Activated B cell treated with CpG ODN at 0.5 μM for 24 hours (primary cell): ENCODE results near the gene ZNF750. TPM values are rescaled to one million over a fixed set of nuclear protein-coding genes. Genes with fewer than 3 reads are reported as not detected.
A peak's percentile ranks its signal among the peaks of the same experiment; 100 is the strongest.

ENCODE experiments used
- ATAC-seq: fragments of 200-7000 bp; cut with Tn5 transposase; one replicate; pipeline ENCODE4 v1.10.0; 2021; ENCODE audit warnings: low read depth, mild to moderate bottlenecking, moderate library complexity
- CTCF ChIA-PET: fragments of 350-600 bp; sonication (Branson Sonifier 250); formaldehyde crosslinking; loops from one replicate; lab custom pipeline; 2021; ENCODE audit warnings: antibody characterized with exemption; lab: Charles Lee
- POLR2A ChIA-PET: fragments of 350-600 bp; sonication (Branson Sonifier 250); formaldehyde crosslinking; loops from one replicate; lab custom pipeline; 2021; ENCODE audit warnings: antibody characterized with exemption; lab: Charles Lee
- DNase-seq: peaks from one replicate; pipeline ENCODE4 v3.0.0; 2022
- H3K27ac Mint-ChIP-seq: one replicate; pipeline ENCODE4 v1.8.0; 2020; ENCODE audit warnings: mixed read lengths
- H3K27me3 Mint-ChIP-seq: one replicate; pipeline ENCODE4 v1.8.0; 2021; ENCODE audit warnings: mixed read lengths
- H3K36me3 Mint-ChIP-seq: one replicate; pipeline ENCODE4 v1.8.0; 2021; ENCODE audit warnings: low read depth, mixed read lengths
- H3K4me1 Mint-ChIP-seq: one replicate; pipeline ENCODE4 v1.8.0; 2021; ENCODE audit warnings: mixed read lengths
- H3K4me3 Mint-ChIP-seq: one replicate; pipeline ENCODE4 v1.8.0; 2020; ENCODE audit warnings: mild to moderate bottlenecking, mixed read lengths
- H3K9me3 Mint-ChIP-seq: one replicate; pipeline ENCODE4 v1.8.0; 2020; ENCODE audit warnings: mixed read lengths
- CTCF ChIP-seq: fragments of 200-600 bp; IDR thresholded peaks from one replicate; pipeline ENCODE4 v1.8.0; 2022; ENCODE audit warnings: antibody characterized with exemption, mild to moderate bottlenecking
- intact Hi-C: fragments of 100-400 bp; cut with micrococcal nuclease; formaldehyde crosslinking; loops from one replicate; pipeline ENCODE4 v1.15.1; 2024
- total RNA-seq: library from RNA; stranded (reverse); gene quantifications from 2 replicates; pipeline ENCODE4 v1.2.3, GENCODE V29; 2022

ZNF750 gene
- total RNA-seq, 1 donor from 2014 or later, result not detected

GRCh38 chr17:82866590-82867191 is 26.9 kb upstream of the ZNF750 start:
- DNase-seq, result no peak
- H3K27me3 Mint-ChIP-seq, result peaks cover 3% of the 10 kb centered on the region
- POLR2A ChIA-PET, result interaction anchor here (1.2 kb wide), 1 partner anchor 21 kb away, joined by 5 read pairs; no protein-coding TSS in a partner anchor
- no peak for ATAC-seq
- intact Hi-C loops, result no loop called here
- H3K36me3 Mint-ChIP-seq, result peaks cover 6% of the 10 kb centered on the region
- CTCF ChIA-PET, result no interaction called here
- H3K4me1 Mint-ChIP-seq, result peaks cover 77% of the 10 kb centered on the region
- no peak overlapping the region for H3K27ac Mint-ChIP-seq
- H3K4me3 Mint-ChIP-seq, result no peak overlapping the region
- H3K9me3 Mint-ChIP-seq, result no peaks in the 10 kb centered on the region
- no peak for TF ChIP-seq CTCF

GRCh38 chr17:82865774-82866395 is 26.1 kb upstream of the ZNF750 start:
- no peak for ATAC-seq
- intact Hi-C loops, result loop anchor here (2.0 kb wide), 1 partner anchor 217 kb away; no protein-coding TSS in a partner anchor
- peaks cover 6% of the 10 kb centered on the region for H3K36me3 Mint-ChIP-seq
- peaks cover 77% of the 10 kb centered on the region for H3K4me1 Mint-ChIP-seq
- CTCF ChIA-PET, result no interaction called here
- no peaks in the 10 kb centered on the region for H3K9me3 Mint-ChIP-seq
- peak overlapping the region; percentile 32 for H3K4me3 Mint-ChIP-seq
- peaks cover 3% of the 10 kb centered on the region for H3K27me3 Mint-ChIP-seq
- no peak for DNase-seq
- no peak overlapping the region for H3K27ac Mint-ChIP-seq
- POLR2A ChIA-PET, result interaction anchor here (0.7 to 1.5 kb wide), 4 partner anchors 19 to 347 kb away, joined by 3 to 5 read pairs (median 4); partner anchors contain the start of gene FOXK2
- TF ChIP-seq CTCF, result no peak

GRCh38 chr17:82865274-82865673 is 25.5 kb upstream of the ZNF750 start:
- peaks cover 76% of the 10 kb centered on the region for H3K4me1 Mint-ChIP-seq
- peaks cover 3% of the 10 kb centered on the region for H3K27me3 Mint-ChIP-seq
- TF ChIP-seq CTCF, result no peak
- H3K27ac Mint-ChIP-seq, result no peak overlapping the region
- POLR2A ChIA-PET, result interaction anchor here (0.6 to 3.5 kb wide), 6 partner anchors 8 to 416 kb away, joined by 3 to 36 read pairs (median 5); partner anchors contain the start of gene FOXK2
- no peaks in the 10 kb centered on the region for H3K9me3 Mint-ChIP-seq
- peaks cover 4% of the 10 kb centered on the region for H3K36me3 Mint-ChIP-seq
- no peak for DNase-seq
- H3K4me3 Mint-ChIP-seq, result no peak overlapping the region
- CTCF ChIA-PET, result interaction anchor here (2.4 kb wide), 1 partner anchor 83 kb away, joined by 17 read pairs; no protein-coding TSS in a partner anchor
- ATAC-seq, result no peak
- intact Hi-C loops, result loop anchor here (2.0 kb wide), 1 partner anchor 218 kb away; no protein-coding TSS in a partner anchor

GRCh38 chr17:82864713-82865248 is 25.0 kb upstream of the ZNF750 start:
- CTCF ChIA-PET, result interaction anchor here (1.0 to 2.4 kb wide), 6 partner anchors 8 to 336 kb away, joined by 3 to 17 read pairs (median 8); no protein-coding TSS in a partner anchor
- peak overlapping the region; percentile 70 for H3K4me3 Mint-ChIP-seq
- no peak for DNase-seq
- peaks cover 76% of the 10 kb centered on the region for H3K4me1 Mint-ChIP-seq
- intact Hi-C loops, result loop anchor here (1.0 to 5.0 kb wide), 4 partner anchors 9 to 218 kb away; partner anchors contain the start of gene TBCD
- POLR2A ChIA-PET, result interaction anchor here (0.6 to 3.5 kb wide), 12 partner anchors 8 to 415 kb away, joined by 3 to 36 read pairs (median 4); partner anchors contain the start of gene FOXK2
- no peak for TF ChIP-seq CTCF
- no peaks in the 10 kb centered on the region for H3K36me3 Mint-ChIP-seq
- no peak for ATAC-seq
- peaks cover 3% of the 10 kb centered on the region for H3K27me3 Mint-ChIP-seq
- no peaks in the 10 kb centered on the region for H3K9me3 Mint-ChIP-seq
- H3K27ac Mint-ChIP-seq, result peak overlapping the region; percentile 90
